Lower leg skin (tissue), 3 donors: ENCODE measurements around the gene STAG3.
"Not testable (repeated sequence)": the region's sequence is repeated elsewhere in the genome, so short reads cannot be mapped to it uniquely, and the experiment has no call there.

Experiments
- CTCF ChIP-seq, 3 donors: fragments of 450-650 bp; IDR thresholded peaks; one replicate each; pipeline ENCODE4 v1.5.1; 2016; ENCODE audit warnings: antibody characterized with exemption in 3 of 3, mild to moderate bottlenecking in 3 of 3, moderate library complexity in 2 of 3
- POLR2A ChIP-seq, 2 donors: fragments of 450-650 bp; IDR thresholded peaks; one replicate each; pipeline ENCODE4 v1.6.1; 2016 to 2017; ENCODE audit warnings: antibody characterized with exemption in 2 of 2, mild to moderate bottlenecking in 1 of 2, moderate library complexity in 1 of 2

GRCh38 chr7:100234660-100235317 is 57.1 kb downstream of the STAG3 start:
- not testable (repeated sequence) for TF ChIP-seq CTCF, POLR2A (IDR thresholded peaks at IDR 0.05)
